AG09309 (cell line): ENCODE measurements around the gene WDR70.
"Not testable (repeated sequence)": the region's sequence is repeated elsewhere in the genome, so short reads cannot be mapped to it uniquely, and the experiment has no call there.

Experiments used
- DNase-seq: peaks from one replicate; pipeline ENCODE4 v3.0.0-alpha.2; 2010; ENCODE audit warnings: low read depth
- H3K4me3 ChIP-seq: 2 replicates; pipeline ENCODE4 v1.5.1; 2011; ENCODE audit warnings: mild to moderate bottlenecking, low read depth, low read length, moderate library complexity; ENCODE audit not compliant: control insufficient read depth
- CTCF ChIP-seq: IDR thresholded peaks from 2 replicates; pipeline ENCODE4 v1.5.1; 2011; ENCODE audit warnings: mild to moderate bottlenecking, low read depth, low read length, inconsistent platforms; ENCODE audit not compliant: insufficient read depth, control insufficient read depth; ENCODE audit errors: missing control alignments

Gene WDR70

GRCh38 chr5:37640088-37640487, 261.0 kb downstream of the WDR70 start:
- no peak for TF ChIP-seq CTCF
- no peak overlapping the region for H3K4me3 ChIP-seq
- DNase-seq: no peak

GRCh38 chr5:37641933-37642332, 262.8 kb downstream of the WDR70 start:
- H3K4me3 ChIP-seq: no peak overlapping the region
- no peak for DNase-seq
- no peak for TF ChIP-seq CTCF

- no peak overlapping the region for H3K4me3 ChIP-seq
- no peak for TF ChIP-seq CTCF
- no peak for DNase-seq
Measured at GRCh38 chr5:37645707-37646106, 266.6 kb downstream of the WDR70 start.

- not testable (repeated sequence) for DNase-seq, H3K4me3 ChIP-seq
Measured at GRCh38 chr5:37654566-37654965, 275.4 kb downstream of the WDR70 start.

GRCh38 chr5:37657046-37657445, 277.9 kb downstream of the WDR70 start:
- H3K4me3 ChIP-seq: no peak overlapping the region
- no peak for TF ChIP-seq CTCF
- no peak for DNase-seq

- no peak for TF ChIP-seq CTCF
- H3K4me3 ChIP-seq: no peak overlapping the region
- no peak for DNase-seq
Measured at GRCh38 chr5:37658440-37658839, 279.3 kb downstream of the WDR70 start.

GRCh38 chr5:37660319-37660718, 281.2 kb downstream of the WDR70 start:
- no peak overlapping the region for H3K4me3 ChIP-seq
- TF ChIP-seq CTCF: no peak
- DNase-seq: no peak
